SW 1271 (cell line): ENCODE results near the gene SYDE1.

ENCODE experiments used
- DNase-seq, 2 experiments: peaks; one replicate each; lab custom pipeline; 2025; lab: John Stamatoyannopoulos, UW

The SYDE1 gene

DNA sequence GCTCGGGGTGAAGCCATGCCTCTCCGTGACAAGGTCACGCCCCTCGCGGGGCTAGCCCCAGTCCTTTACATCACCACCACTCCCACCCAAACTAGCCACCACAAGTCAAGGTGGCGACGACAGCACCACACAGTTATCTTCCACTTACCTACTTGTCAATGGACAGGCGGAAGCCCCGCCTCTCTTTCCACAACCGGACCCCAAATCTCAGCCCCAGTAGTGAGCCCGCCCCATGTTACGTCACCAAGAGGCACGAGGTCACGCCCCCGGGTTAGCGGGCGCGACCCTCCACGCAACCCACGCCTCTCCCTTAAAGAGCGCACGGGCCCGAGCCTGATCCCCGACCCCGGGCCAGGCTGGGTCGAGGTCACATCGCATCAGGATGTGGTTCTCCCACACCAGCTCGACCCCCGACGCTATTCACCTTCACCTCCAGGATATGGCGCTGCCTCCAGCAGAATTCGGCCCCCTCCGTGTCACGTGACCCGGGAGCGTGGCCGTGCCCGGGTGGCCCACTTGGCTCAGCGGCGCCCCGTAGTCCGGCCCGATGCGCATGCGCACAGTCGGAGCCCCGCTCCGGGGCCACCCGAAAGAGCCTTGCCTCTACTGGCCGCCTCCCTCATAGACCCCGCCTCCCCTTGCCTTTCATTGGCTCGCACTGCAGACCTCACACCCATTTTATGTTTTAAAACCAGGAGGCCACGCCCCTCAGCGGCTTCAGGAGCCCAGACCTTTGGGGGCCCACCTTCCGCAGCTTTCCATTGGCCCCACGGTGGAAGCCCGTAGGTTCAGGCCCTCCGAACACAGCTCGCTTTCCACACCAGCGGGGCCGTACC, 18.2 kb downstream of the SYDE1 start:
- DNase-seq: peak; percentile 96 to 98

- no peak for DNase-seq
Observed at GRCh38 chr19:15126131-15126910, 19.1 kb downstream of the SYDE1 start.

DNA sequence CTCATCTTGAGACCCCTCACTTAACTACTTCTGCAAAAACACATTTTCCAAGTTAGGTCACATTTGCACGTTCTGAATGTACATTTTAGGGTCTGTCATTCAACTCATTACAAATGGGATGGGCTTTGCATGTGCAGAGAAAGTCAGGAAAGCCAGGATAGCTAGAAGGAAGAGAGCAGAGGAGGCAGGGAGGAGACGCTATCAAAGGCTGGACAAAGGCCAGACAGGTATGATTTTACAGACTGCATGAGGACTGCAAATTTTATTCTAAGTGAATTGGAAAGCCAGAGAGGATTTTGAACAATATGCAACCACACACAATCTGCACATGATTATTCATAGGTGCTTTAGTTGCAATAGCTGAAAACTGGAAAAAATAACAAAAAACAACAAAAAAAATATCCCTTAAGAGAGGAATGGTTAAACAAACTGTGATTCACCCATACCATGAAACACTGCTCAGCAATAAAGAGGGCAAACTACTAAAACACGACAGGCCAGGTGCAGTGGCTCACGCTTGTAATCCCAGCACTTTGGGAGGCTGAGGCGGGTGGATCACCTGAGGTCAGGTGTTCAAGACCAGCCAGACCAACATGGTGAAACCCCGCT, 21.1 kb downstream of the SYDE1 start:
- no peak for DNase-seq

DNA sequence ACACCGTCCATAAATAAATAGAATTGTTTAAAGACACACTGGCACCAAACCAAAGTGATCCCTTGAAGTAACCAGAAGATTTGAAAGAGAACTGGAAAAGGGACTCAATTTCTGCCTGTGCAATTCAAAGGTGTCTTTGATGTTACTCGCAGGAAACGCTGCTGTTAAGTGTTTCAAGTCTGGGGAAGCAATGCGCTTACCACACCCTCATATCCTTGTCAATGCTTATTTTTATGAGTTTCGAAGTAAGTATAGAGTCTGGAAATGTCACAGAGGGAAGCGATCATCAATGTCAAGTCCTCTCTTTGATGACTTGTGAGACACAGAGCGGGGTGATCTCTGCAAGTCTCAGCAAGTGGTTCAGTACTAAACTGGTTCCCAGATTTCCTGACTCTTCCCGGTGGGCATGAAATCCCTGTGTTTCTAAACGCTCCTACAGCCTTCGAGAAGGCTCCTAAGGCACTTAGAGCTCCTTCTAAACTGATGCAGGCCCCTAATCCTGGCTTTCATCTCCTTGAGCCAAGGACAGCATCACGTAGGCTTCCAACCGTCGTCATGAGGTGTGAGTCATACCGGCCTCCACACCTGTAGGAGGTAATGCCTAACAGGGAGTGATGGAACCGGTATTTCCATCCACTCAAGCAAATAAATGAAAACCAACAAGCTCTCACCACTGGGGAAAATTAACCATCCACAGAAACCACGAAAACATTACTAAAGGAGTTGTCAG, 22.8 kb downstream of the SYDE1 start:
- no peak for DNase-seq

DNA sequence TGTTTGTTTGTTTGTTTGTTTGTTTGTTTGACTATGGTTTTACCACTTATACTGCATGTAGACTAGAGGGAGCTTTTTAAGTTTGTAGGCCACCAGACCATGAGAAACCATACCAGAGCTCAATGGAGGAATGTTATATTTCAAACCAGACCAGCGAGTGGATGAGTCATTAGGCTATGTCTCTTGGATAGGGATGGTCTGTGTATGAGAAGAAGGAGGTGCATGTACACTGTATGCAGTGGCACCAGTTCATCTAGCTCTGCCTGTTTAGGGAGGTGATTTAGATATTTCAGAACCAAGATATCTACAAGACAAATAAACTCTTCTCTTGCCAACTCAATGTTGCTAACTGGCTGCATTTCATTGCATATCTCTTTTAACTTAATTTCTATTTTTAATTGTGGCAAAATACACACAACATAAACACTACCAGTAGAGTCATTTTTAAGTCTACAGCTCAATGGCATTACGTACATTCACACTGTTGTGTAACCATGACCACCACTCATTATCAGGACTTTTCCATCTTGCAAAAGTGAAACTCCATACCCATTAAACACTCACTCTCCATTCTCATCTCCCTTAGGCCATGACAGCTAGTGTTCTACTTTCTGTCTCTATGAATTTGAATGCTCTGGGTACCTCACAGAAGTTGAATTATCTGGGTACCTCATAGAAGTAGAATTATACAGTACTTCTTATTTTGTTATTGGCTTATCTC, 29.2 kb downstream of the SYDE1 start:
- no peak for DNase-seq

- no peak for DNase-seq
Observed at GRCh38 chr19:15137777-15138176, 30.6 kb downstream of the SYDE1 start.

- DNase-seq: no peak
Observed at GRCh38 chr19:15138427-15138826, 31.2 kb downstream of the SYDE1 start.

GRCh38 chr19:15141143-15141542, 33.9 kb downstream of the SYDE1 start:
- DNase-seq: no peak

- no peak for DNase-seq
Observed at GRCh38 chr19:15142313-15142712, 35.1 kb downstream of the SYDE1 start.

DNA sequence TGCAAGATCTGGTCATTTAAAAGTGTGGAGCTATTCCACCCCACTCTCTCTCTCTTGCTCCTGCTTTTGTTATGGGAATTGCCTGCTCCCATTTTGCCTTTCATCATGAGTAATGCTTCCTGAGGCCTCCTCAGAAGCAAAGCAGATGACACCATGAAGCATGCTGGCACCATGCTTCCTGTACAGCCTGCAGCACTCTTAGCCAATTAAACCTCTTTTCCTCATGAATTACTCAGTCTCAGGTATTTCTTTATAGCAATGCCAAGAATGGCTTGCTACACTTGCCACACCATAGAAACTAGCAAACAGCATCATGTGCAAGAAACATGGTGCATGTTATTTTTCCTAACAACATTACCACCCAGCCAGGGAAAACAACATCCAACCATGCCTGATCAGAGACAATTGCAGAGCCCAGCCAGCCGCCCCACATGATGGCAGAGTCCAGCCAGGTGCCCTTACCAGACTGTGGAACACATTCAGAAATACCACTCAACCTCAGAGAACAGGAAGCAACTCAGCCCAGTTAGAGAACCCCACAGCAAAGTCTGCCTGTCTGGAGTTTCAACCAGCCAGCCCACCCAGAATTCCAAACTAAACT, 36.9 kb downstream of the SYDE1 start:
- no peak for DNase-seq

- DNase-seq: no peak
Observed at GRCh38 chr19:15147090-15147489, 39.9 kb downstream of the SYDE1 start.

- no peak for DNase-seq
Observed at GRCh38 chr19:15149737-15150136, 42.5 kb downstream of the SYDE1 start.

DNA sequence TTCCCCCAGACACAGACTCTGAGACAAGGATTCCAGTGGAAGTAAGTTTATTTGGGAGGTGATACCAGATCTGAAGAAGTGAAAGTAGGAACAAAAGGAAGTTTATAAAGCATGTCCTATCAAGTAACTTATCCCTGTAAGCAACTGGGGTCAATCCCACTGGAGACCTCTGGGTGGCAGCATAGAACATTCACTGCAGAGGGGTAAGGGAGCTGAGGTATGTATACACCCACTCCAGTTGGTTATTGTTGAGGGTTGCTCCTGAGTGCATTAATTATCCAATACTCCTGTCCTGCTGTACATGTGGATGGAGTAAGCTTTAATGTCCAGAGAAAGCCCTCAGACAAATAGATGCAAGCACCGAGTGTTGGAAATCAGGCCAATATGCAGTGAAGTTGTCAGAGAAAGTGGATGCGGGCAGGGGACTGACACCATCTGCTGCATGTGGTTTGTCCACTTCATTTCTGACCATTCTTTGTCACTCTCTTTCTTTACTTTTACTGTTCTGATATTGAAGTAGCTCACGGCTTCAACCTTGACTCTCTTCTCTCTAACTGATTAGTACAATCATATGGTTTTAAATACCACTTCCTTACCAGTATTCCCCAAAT, 46.9 kb downstream of the SYDE1 start:
- DNase-seq: peak in 1 of 2 experiments; percentile 39

DNA sequence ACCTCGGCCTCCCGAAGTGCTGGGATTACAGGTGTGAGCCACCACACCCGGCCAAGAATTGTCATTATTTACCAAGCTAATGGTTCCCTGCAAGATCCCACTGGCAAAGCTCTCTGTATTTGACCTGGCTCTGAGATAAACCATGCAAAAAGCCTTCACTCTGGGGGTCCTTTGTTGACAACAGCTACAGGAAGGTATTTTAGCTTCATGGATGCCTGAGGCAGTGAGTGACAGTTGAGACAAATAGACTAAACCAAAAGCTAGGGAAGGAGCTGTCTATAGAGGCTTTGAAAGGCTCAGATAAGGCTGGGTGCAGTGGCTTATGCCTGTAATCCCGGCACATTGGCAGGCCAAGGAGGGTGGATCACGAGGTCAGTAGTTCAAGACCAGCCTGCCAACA, 48.1 kb downstream of the SYDE1 start:
- DNase-seq: no peak

DNA sequence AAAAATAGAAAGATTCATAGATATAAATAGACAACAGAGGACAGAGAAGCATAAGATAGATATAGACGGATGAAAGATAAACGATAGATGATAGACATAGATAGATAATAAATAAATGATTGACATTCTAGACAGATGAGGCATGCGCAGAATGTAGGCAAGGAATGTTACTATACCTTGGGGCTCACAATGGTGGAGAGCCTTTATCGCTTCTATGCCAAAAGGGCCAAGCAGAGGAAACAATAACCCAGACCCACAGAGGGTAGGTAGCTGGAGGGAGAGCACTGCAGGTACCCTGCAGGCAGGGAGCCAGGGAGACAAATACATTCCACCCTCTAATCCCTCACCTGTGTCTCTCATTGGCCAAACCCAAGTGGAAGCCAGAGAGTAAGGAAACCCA, 49.2 kb downstream of the SYDE1 start:
- DNase-seq: no peak

DNA sequence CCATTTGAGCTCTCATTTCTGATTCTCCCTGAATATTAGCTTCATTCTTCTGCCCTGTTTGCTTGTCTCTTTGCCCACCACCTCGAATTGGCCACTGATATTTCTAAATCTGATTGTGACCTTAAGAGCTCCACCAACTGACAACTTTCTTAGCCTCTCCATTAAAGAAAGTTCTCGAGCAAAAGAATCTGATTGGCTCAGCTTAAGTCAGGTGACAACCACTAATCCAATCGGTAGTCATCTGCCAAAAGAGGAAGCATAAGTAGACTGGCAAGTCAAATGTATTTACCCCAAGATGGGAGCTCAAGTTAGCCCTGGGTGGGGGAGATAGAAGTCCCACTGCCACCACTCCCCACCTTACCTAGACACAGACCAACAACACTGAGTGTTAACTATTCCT, 52.0 kb downstream of the SYDE1 start:
- peak in 1 of 2 experiments; percentile 43 for DNase-seq

- no peak for DNase-seq
Observed at GRCh38 chr19:15161028-15161984, 54.1 kb downstream of the SYDE1 start.
